WERI-Rb-1 (cell line): Measurements from ENCODE around the gene TMEM171.
A peak's percentile ranks its signal among the peaks of the same experiment; 100 is the strongest.

ENCODE experiments used
- DNase-seq: peaks from one replicate; pipeline ENCODE4 v3.0.0-alpha.2; 2020
- H3K27ac ChIP-seq: fragments of 250-450 bp; sonication (Bioruptor Pico); 2 replicates; pipeline ENCODE4 v1.5.1; 2020; ENCODE audit warnings: mild to moderate bottlenecking, moderate library complexity
- H3K27me3 ChIP-seq: fragments of 250-450 bp; sonication (Bioruptor Pico); 2 replicates; pipeline ENCODE4 v1.5.1; 2021; ENCODE audit warnings: mild to moderate bottlenecking, low read depth, moderate library complexity; ENCODE audit not compliant: insufficient read depth, severe bottlenecking
- H3K36me3 ChIP-seq: fragments of 250-450 bp; sonication (Bioruptor Pico); 2 replicates; pipeline ENCODE4 v1.5.1; 2020; ENCODE audit warnings: mild to moderate bottlenecking, moderate library complexity
- H3K4me3 ChIP-seq: 2 replicates; pipeline ENCODE4 v1.5.1; 2011; ENCODE audit warnings: low read depth, mild to moderate bottlenecking, control low read depth, low read length
- H3K9me3 ChIP-seq: fragments of 250-450 bp; sonication (Bioruptor Pico); 2 replicates; pipeline ENCODE4 v1.5.1; 2021; ENCODE audit warnings: mild to moderate bottlenecking, moderate library complexity; ENCODE audit not compliant: severe bottlenecking
- TF ChIP-seq, protein P1 (sequence below): IDR thresholded peaks from 2 replicates; pipeline ENCODE4 v1.5.1; 2011; ENCODE audit warnings: low read depth, mild to moderate bottlenecking, control low read depth, inconsistent platforms, low read length

The TMEM171 gene

DNA sequence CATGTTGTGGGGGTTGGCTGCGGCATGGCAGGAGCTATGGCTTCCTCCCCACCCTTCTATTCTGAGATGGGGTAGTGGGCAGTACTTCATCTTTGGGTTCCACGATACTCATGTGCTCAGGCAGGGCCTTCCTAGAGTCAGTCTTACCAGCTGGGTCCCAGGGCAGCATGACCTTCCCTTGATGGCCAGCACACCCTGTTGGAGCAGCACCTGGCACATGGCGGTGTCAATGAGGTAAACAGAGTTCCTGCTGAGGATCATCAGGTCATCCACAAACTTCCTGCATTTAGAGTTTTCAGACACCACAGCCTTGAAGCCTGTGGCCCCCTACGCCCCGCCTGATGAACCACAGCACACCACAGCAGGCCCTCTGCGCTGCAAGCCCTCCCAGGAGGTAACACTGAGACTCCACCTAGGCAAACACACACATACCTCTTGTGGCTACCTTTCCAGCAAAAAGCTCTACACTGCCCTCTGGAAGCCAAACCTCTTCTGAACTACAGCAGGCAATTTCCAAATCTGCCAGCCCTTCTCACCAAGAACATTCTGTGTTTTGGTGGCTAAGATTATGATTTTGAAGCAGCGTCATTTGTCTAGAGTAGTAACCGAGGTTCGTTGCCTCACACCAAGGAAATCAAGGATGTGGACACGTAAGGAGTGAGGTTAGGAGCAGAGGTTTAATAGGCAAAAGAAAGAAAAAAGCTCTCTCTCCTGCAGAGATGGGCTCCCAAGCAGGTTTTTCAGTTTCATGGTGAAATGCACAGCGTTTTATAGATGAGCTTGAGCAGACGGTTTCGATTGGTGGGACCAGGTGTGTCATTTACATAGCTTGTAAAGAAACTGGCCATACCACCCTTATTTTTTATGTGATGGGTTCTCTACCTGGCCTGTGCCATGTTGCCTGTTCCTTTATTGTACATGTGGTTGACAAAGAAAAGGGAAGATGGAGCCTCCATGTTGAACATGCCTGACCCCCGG lies 32.3 kb downstream of the TMEM171 start:
- Histone ChIP-seq H3K4me3 (no peak overlapping the region), H3K27me3 (no peaks in the 10 kb centered on the region), H3K36me3 (no peaks in the 10 kb centered on the region), H3K9me3 (no peaks in the 10 kb centered on the region), H3K27ac (no peak overlapping the region)
- no peak for DNase-seq
- TF ChIP-seq, protein P1, sequence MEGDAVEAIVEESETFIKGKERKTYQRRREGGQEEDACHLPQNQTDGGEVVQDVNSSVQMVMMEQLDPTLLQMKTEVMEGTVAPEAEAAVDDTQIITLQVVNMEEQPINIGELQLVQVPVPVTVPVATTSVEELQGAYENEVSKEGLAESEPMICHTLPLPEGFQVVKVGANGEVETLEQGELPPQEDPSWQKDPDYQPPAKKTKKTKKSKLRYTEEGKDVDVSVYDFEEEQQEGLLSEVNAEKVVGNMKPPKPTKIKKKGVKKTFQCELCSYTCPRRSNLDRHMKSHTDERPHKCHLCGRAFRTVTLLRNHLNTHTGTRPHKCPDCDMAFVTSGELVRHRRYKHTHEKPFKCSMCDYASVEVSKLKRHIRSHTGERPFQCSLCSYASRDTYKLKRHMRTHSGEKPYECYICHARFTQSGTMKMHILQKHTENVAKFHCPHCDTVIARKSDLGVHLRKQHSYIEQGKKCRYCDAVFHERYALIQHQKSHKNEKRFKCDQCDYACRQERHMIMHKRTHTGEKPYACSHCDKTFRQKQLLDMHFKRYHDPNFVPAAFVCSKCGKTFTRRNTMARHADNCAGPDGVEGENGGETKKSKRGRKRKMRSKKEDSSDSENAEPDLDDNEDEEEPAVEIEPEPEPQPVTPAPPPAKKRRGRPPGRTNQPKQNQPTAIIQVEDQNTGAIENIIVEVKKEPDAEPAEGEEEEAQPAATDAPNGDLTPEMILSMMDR, result 0 out of 2 replicates have a peak, but pooled peaks have one; percentile 15

DNA sequence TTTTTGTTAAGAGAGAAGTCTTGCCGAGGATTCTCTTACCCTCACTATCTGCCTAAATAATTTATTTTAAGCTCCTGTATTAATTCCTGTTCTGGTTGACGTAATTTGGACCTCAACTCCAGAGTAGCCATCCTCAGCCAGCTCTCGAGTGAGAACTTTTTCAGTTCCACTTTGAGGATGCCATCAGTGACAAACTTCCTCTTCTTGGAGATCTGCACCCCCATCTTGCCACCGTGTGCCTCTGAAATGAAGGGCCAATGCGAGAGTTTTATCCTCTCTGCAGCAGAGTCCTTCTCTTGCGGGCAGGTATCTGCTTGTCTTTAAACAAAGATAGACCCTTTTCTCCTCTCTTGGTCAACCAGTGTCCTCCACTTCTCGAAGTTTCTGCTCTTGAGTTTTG lies 33.1 kb downstream of the TMEM171 start:
- Histone ChIP-seq H3K4me3 (no peak overlapping the region), H3K36me3 (no peaks in the 10 kb centered on the region), H3K27me3 (no peaks in the 10 kb centered on the region), H3K9me3 (no peaks in the 10 kb centered on the region), H3K27ac (no peak overlapping the region)
- TF ChIP-seq, protein P1, result no peak
- no peak for DNase-seq

DNA sequence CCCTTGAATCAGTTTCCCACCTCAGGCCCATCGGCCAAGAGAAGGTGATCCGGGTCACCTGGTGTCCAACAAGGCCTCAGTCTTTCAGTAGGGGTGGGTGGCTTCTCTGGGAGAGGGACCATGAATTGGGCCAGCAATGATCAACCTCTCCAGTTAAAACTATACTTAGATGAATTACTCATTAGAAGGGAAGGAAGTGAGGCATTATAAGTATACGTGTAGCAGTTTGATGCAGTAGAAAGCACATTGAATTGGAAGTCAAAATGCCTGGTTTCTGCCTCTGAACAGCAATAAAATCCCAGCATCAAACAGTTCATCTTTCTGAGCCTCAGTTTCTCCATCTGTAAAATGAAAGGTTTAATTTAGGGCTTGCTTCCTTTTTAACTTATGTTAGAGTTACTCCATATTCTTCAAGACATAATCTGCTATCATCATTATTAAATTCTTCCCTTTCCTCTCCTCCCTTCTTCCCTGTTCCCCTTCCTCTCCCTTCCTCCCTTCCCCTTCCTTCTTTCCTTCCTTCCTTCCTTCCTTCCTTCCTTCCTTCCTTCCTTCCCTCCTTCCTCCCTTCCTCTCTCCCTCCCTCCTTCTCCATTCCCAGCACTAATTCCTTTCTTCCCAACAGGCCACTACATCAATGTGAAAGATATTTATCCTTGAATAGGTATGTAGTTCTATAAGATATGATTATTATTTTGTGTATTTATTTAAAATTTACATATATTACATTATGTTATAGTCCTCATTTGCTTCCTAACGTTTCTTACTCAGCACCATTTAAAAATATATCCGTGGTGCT lies 34.0 kb downstream of the TMEM171 start:
- TF ChIP-seq, protein P1, result no peak
- Histone ChIP-seq H3K36me3 (no peaks in the 10 kb centered on the region), H3K27ac (no peak overlapping the region), H3K27me3 (no peaks in the 10 kb centered on the region), H3K9me3 (no peaks in the 10 kb centered on the region), H3K4me3 (no peak overlapping the region)
- DNase-seq, result no peak

DNA sequence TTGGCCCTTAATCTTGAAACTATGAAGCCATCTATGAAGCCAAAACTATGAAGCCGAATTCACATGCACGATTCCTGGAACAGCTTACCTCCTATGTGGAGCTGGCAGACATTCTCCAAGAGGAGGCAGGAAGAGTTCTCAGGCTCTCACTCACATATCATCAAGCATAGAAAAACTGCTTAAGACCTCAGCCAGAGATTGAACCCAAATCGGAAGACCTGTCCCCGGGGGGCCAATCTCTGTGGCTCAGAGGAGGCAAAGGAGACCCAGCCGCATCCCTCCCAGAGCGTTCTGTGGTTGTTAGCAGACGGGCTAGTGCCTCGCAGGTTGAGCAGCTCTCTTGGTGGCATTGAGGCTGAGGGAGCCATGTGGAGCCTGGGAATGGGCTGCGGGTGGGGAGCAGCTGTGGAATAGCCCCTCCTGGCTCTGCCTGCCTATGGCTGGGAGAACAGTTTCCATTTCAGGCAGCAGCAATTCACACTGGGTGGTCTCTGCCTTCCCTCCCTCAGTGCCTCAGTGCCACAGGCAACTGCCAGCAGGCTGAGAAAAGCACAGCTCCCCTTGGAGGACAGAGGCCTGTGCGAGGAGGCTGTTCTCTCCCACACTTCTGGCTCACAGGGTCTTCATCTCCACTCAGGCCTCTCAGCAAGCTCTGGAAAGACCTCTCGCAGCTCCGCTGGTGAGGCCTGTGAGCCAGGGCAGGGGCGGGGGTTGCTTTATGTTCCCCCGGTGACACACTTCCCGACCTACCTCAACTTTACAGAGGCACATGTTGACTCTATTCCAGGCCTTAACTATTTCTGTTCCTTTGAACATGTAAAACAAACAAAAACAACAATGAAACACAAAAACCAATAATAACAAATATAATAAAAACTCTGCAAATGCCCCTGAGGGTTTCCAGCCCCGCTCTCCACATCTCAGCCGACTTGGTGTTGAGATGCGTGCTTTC lies 35.2 kb downstream of the TMEM171 start:
- no peaks in the 10 kb centered on the region for H3K36me3 ChIP-seq
- DNase-seq, result no peak
- no peaks in the 10 kb centered on the region for H3K27me3 ChIP-seq
- no peak overlapping the region for H3K27ac ChIP-seq
- H3K9me3 ChIP-seq, result no peaks in the 10 kb centered on the region
- TF ChIP-seq, protein P1, result no peak
- no peak overlapping the region for H3K4me3 ChIP-seq
